Keratinocyte (primary cell): ENCODE measurements around the gene DMRT2. TPM values are rescaled to one million over a fixed set of nuclear protein-coding genes. Genes with fewer than 3 reads are reported as not detected.

Source experiments
- DNase-seq: peaks from one replicate; pipeline ENCODE4 v3.0.0-alpha.2; 2011; ENCODE audit warnings: low read depth, missing footprints, low spot score
- FAIRE-seq: peaks from 2 replicates; lab custom pipeline; 2011; peaks lifted over from hg19 to GRCh38; lab: Jason Lieb, UNC
- H2AFZ ChIP-seq: 2 replicates; pipeline ENCODE4 v1.6.0; 2012; ENCODE audit warnings: low read length, control low read depth, inconsistent platforms; ENCODE audit not compliant: control insufficient read depth
- H3K27ac ChIP-seq: 2 replicates; pipeline ENCODE4 v1.5.1; 2011; ENCODE audit warnings: low read length; ENCODE audit not compliant: control insufficient read depth, insufficient read depth
- H3K27me3 ChIP-seq: 3 replicates; pipeline ENCODE4 v1.6.0; 2011; ENCODE audit warnings: low read length; ENCODE audit not compliant: control insufficient read depth, insufficient read depth; ENCODE audit errors: extremely low read depth
- H3K36me3 ChIP-seq, 2 experiments: 2 replicates in 1 of 2; 3 replicates in 1 of 2; pipeline ENCODE4 v1.5.1; 2011; ENCODE audit warnings: low read length in 2 of 2, mild to moderate bottlenecking in 1 of 2; ENCODE audit not compliant: control insufficient read depth in 2 of 2, insufficient read depth in 2 of 2; ENCODE audit errors: extremely low read depth in 1 of 2
- H3K4me1 ChIP-seq: 3 replicates; pipeline ENCODE4 v1.5.1; 2011; ENCODE audit warnings: low read length; ENCODE audit not compliant: control insufficient read depth, insufficient read depth; ENCODE audit errors: extremely low read depth
- H3K4me2 ChIP-seq: 3 replicates; pipeline ENCODE4 v1.6.0; 2011; ENCODE audit warnings: low read depth, low read length; ENCODE audit not compliant: control insufficient read depth, insufficient read depth; ENCODE audit errors: extremely low read depth
- H3K4me3 ChIP-seq, 3 experiments: fragments of 200-600 bp in 1 of 3; sonication (generic) in 1 of 3; 2 replicates in 2 of 3; 3 replicates in 1 of 3; pipeline ENCODE4 v1.5.1; 2011 to 2016; ENCODE audit warnings: low read length in 3 of 3, mild to moderate bottlenecking in 3 of 3, control low read depth in 2 of 3, inconsistent platforms in 1 of 3, low read depth in 1 of 3, mixed read lengths in 1 of 3, mixed run types in 1 of 3, moderate library complexity in 1 of 3; ENCODE audit not compliant: control insufficient read depth in 2 of 3, insufficient read depth in 2 of 3; ENCODE audit errors: extremely low read depth in 1 of 3
- H3K79me2 ChIP-seq: 2 replicates; pipeline ENCODE4 v1.6.0; 2012; ENCODE audit warnings: low read length; ENCODE audit not compliant: control insufficient read depth, insufficient read depth
- H3K9ac ChIP-seq: 3 replicates; pipeline ENCODE4 v1.6.0; 2011; ENCODE audit warnings: low read length; ENCODE audit not compliant: control insufficient read depth, insufficient read depth; ENCODE audit errors: extremely low read depth
- H3K9me1 ChIP-seq: 3 replicates; pipeline ENCODE4 v1.6.0; 2011; ENCODE audit warnings: low read length; ENCODE audit not compliant: control insufficient read depth, insufficient read depth; ENCODE audit errors: extremely low read depth
- H3K9me3 ChIP-seq: 2 replicates; pipeline ENCODE4 v1.5.1; 2012; ENCODE audit warnings: low read depth, low read length; ENCODE audit not compliant: control insufficient read depth
- H4K20me1 ChIP-seq: 3 replicates; pipeline ENCODE4 v1.6.0; 2011; ENCODE audit warnings: low read length; ENCODE audit not compliant: control insufficient read depth, insufficient read depth; ENCODE audit errors: extremely low read depth
- EZH2 ChIP-seq: IDR thresholded peaks from one replicate; pipeline ENCODE4 v1.6.1; 2012; ENCODE audit warnings: inconsistent platforms, mild to moderate bottlenecking, low read length, moderate library complexity
- dilution Hi-C: fragments of 300-500 bp; cut with MboI; formaldehyde crosslinking; loops from one replicate; pipeline ENCODE4 v1.7.0; 2020; ENCODE audit warnings: low sequenced_read_pairs; ENCODE audit not compliant: extremely low pct_ligation_motif_present
- polyA plus RNA-seq, 5 experiments: library from polyadenylated mRNA; depleted of rRNA in 3 of 5; stranded (reverse) in 3 of 5; stranded (forward) in 1 of 5; unstranded in 1 of 5; fragments of >200 nt; gene quantifications; 1 replicate in 1 of 5; 2 replicates in 3 of 5; 3 replicates in 1 of 5; pipeline versions ENCODE4 v1.2.1 to v1.2.3, GENCODE V29; 2011 to 2012; ENCODE audit warnings: missing spikeins in 2 of 5, low read depth in 1 of 5, low replicate concordance in 1 of 5
- TF ChIP-seq, protein P1 (sequence below), 3 experiments: IDR thresholded peaks in 1 of 3; conservative IDR thresholded peaks in 1 of 3; optimal IDR thresholded peaks in 1 of 3; 2 replicates in 2 of 3; 3 replicates in 1 of 3; pipeline versions ENCODE3 to v1.5.1; 2011; ENCODE audit warnings: low read length in 3 of 3, mild to moderate bottlenecking in 3 of 3, moderate library complexity in 2 of 3, control low read depth in 1 of 3, inconsistent platforms in 1 of 3; ENCODE audit not compliant: insufficient read depth in 2 of 3; ENCODE audit errors: extremely low read depth in 1 of 3

Gene DMRT2
- polyA plus RNA-seq, 1 donor (not counting 4 experiments of a cell fraction or from before 2014, with no cell fraction given), result not detected

DNA sequence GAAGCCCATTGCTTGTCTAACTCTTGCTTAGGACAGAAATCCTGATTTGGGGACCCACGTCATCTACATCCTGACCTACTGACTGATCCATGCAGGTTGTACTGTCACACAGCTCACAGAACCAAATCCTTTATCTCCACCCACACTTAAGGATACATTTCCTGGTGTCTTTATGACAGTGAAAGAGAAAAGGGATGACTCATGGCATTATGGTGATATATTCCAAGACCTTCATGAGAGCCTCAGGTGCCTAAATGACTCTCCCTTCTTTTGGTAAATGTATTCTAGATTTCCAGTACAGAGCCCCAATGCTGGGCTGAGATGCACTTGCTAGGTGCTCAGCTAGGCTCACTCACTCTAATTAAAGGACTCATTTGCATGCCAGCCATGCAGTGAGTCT is 26.0 kb upstream of the DMRT2 start:
- DNase-seq, result no peak
- no peak overlapping the region for H3K4me2 ChIP-seq
- H3K9ac ChIP-seq, result no peak overlapping the region
- no peaks in the 10 kb centered on the region for H3K4me1 ChIP-seq
- FAIRE-seq, result no peak
- dilution Hi-C loops, result no loop called here
- H3K4me3 ChIP-seq, result no peak overlapping the region
- H3K27me3 ChIP-seq, result no peaks in the 10 kb centered on the region
- H4K20me1 ChIP-seq, result no peaks in the 10 kb centered on the region
- H3K79me2 ChIP-seq, result no peaks in the 10 kb centered on the region
- no peak overlapping the region for H2AFZ ChIP-seq
- H3K27ac ChIP-seq, result no peak overlapping the region
- H3K36me3 ChIP-seq, result no peaks in the 10 kb centered on the region
- TF ChIP-seq EZH2, result no peak
- TF ChIP-seq, protein P1, sequence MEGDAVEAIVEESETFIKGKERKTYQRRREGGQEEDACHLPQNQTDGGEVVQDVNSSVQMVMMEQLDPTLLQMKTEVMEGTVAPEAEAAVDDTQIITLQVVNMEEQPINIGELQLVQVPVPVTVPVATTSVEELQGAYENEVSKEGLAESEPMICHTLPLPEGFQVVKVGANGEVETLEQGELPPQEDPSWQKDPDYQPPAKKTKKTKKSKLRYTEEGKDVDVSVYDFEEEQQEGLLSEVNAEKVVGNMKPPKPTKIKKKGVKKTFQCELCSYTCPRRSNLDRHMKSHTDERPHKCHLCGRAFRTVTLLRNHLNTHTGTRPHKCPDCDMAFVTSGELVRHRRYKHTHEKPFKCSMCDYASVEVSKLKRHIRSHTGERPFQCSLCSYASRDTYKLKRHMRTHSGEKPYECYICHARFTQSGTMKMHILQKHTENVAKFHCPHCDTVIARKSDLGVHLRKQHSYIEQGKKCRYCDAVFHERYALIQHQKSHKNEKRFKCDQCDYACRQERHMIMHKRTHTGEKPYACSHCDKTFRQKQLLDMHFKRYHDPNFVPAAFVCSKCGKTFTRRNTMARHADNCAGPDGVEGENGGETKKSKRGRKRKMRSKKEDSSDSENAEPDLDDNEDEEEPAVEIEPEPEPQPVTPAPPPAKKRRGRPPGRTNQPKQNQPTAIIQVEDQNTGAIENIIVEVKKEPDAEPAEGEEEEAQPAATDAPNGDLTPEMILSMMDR (optimal IDR thresholded peaks at IDR 0.05 in 1 of 3, IDR thresholded peaks at IDR 0.05 in 1 of 3, conservative IDR thresholded peaks at IDR 0.05 in 1 of 3; ENCODE audit: extremely low read depth in 1 of 3, insufficient read depth in 2 of 3, low read length in 3 of 3), result no peak
- H3K9me3 ChIP-seq, result no peaks in the 10 kb centered on the region
- no peaks in the 10 kb centered on the region for H3K9me1 ChIP-seq

DNA sequence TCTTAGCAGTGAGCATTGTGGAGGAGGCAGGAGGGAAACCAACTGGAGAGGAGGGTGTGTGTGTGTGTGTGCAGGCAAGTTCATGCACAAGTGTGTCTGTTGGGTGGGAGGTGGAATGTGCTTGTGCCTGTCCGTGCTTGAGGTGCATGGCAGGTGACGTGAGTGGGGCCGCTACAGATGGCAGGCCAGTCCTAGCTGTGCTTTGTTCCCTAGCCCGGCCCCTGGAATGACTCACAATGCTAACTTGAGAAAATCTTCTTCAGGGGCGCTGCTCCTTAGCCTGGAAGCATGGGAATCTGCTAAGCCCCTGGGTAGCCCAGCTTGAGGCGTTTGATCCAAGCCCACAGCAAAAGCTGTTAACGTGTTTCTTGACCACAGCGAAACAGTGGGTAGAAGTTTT is 25.0 kb upstream of the DMRT2 start:
- no peak for FAIRE-seq
- H3K9me3 ChIP-seq, result no peaks in the 10 kb centered on the region
- dilution Hi-C loops, result no loop called here

More for the DNA sequence above, 25.0 kb upstream of the DMRT2 start:
- Histone ChIP-seq H3K9ac (no peak overlapping the region), H3K9me1 (no peaks in the 10 kb centered on the region), H4K20me1 (no peaks in the 10 kb centered on the region), H3K27ac (no peak overlapping the region), H3K4me2 (no peak overlapping the region), H2AFZ (no peak overlapping the region), H3K27me3 (no peaks in the 10 kb centered on the region), H3K4me1 (no peaks in the 10 kb centered on the region), H3K79me2 (no peaks in the 10 kb centered on the region), H3K4me3 (no peak overlapping the region), H3K36me3 (no peaks in the 10 kb centered on the region)
- no peak for DNase-seq
- TF ChIP-seq, protein P1 (optimal IDR thresholded peaks at IDR 0.05 in 1 of 3, IDR thresholded peaks at IDR 0.05 in 1 of 3, conservative IDR thresholded peaks at IDR 0.05 in 1 of 3; ENCODE audit: extremely low read depth in 1 of 3, insufficient read depth in 2 of 3, low read length in 3 of 3), result no peak
- TF ChIP-seq EZH2, result no peak
